GM12801 (cell line): ENCODE measurements around the gene ZNF516.

ENCODE experiments used
- TF ChIP-seq, protein P1 (sequence below): IDR thresholded peaks from one replicate; pipeline ENCODE4 v1.5.1; 2011; ENCODE audit warnings: control low read depth; ENCODE audit not compliant: insufficient read length; ENCODE audit errors: extremely low read depth

ZNF516 gene

DNA sequence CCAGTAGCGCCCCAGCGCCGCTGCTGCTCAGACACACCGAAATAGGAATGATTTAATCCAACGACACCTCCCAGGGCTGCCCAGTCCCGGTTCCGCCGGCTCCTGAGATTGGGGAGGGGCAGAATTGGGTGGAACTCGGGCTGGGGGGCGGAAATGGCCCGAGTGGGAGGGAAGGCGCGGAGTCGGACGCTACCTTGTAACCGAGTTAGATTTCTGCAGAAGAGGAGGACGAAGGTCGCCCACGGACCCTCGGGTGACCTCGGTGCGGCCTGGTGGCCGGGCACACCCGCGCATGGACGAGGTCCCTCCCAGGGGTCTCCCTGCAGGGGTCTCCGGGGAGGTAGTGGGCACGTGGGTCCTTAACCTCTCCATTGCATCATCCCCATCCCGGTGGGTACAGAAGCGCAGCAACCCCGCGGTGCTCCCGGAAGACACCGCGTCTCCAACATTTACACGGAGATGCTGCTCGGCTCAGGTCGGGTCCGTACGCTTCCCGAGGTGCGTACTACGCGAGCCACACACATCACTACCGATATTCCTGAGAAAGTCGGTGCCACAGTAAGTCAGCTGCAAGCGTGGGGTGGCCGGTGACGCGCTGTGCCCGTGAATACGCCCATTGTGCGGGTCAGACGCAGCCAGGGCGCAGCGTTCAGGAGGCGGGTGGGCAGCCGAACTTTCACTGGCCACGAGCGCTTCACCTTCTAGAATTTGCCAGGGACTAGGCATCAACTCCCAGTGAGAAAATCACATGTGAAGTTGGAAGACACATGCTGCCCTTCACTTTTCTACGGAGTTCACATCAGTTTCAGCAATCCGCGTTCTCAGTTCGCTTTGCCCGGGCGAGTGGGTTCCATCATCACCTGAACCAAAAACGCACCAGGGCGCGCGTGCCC is 3.0 kb downstream of the ZNF516 start:
- TF ChIP-seq, protein P1, sequence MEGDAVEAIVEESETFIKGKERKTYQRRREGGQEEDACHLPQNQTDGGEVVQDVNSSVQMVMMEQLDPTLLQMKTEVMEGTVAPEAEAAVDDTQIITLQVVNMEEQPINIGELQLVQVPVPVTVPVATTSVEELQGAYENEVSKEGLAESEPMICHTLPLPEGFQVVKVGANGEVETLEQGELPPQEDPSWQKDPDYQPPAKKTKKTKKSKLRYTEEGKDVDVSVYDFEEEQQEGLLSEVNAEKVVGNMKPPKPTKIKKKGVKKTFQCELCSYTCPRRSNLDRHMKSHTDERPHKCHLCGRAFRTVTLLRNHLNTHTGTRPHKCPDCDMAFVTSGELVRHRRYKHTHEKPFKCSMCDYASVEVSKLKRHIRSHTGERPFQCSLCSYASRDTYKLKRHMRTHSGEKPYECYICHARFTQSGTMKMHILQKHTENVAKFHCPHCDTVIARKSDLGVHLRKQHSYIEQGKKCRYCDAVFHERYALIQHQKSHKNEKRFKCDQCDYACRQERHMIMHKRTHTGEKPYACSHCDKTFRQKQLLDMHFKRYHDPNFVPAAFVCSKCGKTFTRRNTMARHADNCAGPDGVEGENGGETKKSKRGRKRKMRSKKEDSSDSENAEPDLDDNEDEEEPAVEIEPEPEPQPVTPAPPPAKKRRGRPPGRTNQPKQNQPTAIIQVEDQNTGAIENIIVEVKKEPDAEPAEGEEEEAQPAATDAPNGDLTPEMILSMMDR = no peak

DNA sequence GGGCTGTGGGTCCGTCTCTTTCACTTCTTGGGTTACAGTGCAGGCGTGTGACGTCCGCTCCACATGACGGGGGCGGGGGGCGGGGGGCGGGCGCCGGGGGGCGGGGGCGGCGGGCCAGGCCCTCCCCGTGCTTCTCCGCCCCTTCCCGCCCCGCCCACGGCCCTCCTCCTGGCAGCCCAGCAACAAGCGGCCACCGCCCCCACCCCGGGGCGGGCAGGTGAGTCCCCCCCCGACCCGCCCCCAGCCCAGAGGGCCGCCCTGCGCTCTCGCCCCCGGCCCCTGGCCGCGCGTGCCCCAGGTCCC is 3.6 kb downstream of the ZNF516 start:
- TF ChIP-seq, protein P1 = no peak

- TF ChIP-seq, protein P1 = no peak
These were observed 4.2 kb downstream of the ZNF516 start for GRCh38 chr18:76490670-76491472.

- TF ChIP-seq, protein P1 = no peak
These were observed 5.0 kb downstream of the ZNF516 start for GRCh38 chr18:76490033-76490432.

- TF ChIP-seq, protein P1 = no peak
These were observed 6.0 kb downstream of the ZNF516 start for GRCh38 chr18:76489081-76489480.

DNA sequence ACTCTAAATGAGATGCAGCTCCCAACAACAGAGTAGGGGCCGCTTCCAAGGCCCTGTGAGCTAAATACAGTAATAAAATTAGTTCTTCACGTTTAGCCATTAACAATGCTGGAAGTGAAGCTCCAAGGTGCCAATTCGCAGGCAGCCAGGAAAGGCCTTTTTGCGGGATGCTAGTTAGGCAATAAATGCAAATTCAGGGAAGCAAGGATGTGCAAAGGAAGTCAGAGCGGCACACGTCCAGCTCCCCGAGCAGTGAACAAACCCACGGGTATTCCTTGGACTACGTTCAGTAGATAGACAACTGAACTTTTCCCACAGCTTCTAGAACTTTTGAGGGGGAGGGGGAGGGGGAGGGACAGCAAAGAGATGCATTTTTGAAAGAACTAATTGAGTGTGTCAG is 6.9 kb downstream of the ZNF516 start:
- TF ChIP-seq, protein P1 = no peak

DNA sequence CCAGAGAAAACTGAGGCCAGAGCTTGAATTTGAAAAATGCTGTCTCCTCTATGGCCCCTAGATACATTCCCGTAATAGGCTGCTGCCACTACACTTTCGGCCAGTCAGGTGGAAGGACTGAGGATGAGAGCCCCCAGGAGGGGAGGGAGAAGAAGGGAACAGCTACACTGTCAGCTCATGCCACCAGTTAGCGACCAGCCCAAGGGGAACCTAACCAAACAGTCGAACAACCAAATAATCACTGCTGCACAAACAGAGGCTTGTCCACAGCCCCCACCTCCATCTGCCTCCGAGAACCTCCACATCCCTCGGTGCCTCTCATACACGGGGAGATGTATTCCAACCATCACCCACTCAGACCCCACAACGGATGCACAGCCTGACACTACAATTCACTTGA is 7.3 kb downstream of the ZNF516 start:
- TF ChIP-seq, protein P1 = no peak
